ENCODE measurements around the gene MMAA. TPM values are rescaled to one million over a fixed set of nuclear protein-coding genes. Genes with fewer than 3 reads are reported as not detected.

Gene MMAA
- total RNA-seq, 1 experiment from 2014 or later = 2.2 TPM

- no peak for DNase-seq (ENCODE audit: low read depth, low spot score)
- Histone ChIP-seq H3K27me3 (ENCODE audit: control insufficient read depth, insufficient read depth, low read length) (no peaks in the 10 kb centered on the region), H3K4me3 (ENCODE audit: low read depth in 2 of 2, low read length in 2 of 2) (no peak overlapping the region), H3K9me3 (ENCODE audit: control insufficient read depth, insufficient read depth, low read depth, low read length) (no peaks in the 10 kb centered on the region), H3K4me1 (ENCODE audit: control insufficient read depth, insufficient read depth, low read length) (no peaks in the 10 kb centered on the region), H3K27ac (ENCODE audit: low read length) (no peak overlapping the region), H3K36me3 (ENCODE audit: control insufficient read depth, insufficient read depth, low read length) (no peaks in the 10 kb centered on the region)
- intact Hi-C loops (cut with micrococcal nuclease; ENCODE audit: unreplicated experiment) (no loop called here), in situ Hi-C loops (cut with HindIII; ENCODE audit: low pct_unique_long_range_greater_than_20kb, low sequenced_read_pairs) (no loop called here)
- ATAC-seq = no peak
- no TSS peak for BruUV-seq (replicated peaks)
- TF ChIP-seq TCF7L2 (IDR thresholded peaks at IDR 0.05; ENCODE audit: low read depth, low read length) (no peak), SIN3A (IDR thresholded peaks at IDR 0.05; ENCODE audit: borderline replicate concordance, insufficient read depth, low read depth, low read length) (no peak), REST (IDR thresholded peaks at IDR 0.05; ENCODE audit: insufficient read depth in 1 of 2, low read depth in 2 of 2, low read length in 1 of 2) (no peak), POLR2AphosphoS5 (IDR thresholded peaks at IDR 0.05; ENCODE audit: low read depth, low read length) (no peak)
- CTCF ChIA-PET = no interaction called here
- POLR2A ChIA-PET = no interaction called here
Observed at GRCh38 chr4:145643295-145643694, 24.1 kb downstream of the MMAA start.

- in situ Hi-C loops (cut with HindIII; ENCODE audit: low pct_unique_long_range_greater_than_20kb, low sequenced_read_pairs) = no loop called here
- DNase-seq (ENCODE audit: low read depth, low spot score) = no peak
- BruUV-seq (replicated peaks) = no TSS peak
Observed at GRCh38 chr4:145644699-145645098, 25.5 kb downstream of the MMAA start.

More at GRCh38 chr4:145644699-145645098, 25.5 kb downstream of the MMAA start:
- H3K4me1 ChIP-seq (ENCODE audit: control insufficient read depth, insufficient read depth, low read length) = no peaks in the 10 kb centered on the region
- POLR2A ChIA-PET = no interaction called here
- intact Hi-C loops (cut with micrococcal nuclease; ENCODE audit: unreplicated experiment) = no loop called here
- no peaks in the 10 kb centered on the region for H3K9me3 ChIP-seq (ENCODE audit: control insufficient read depth, insufficient read depth, low read depth, low read length)
- no peak overlapping the region for H3K4me3 ChIP-seq (ENCODE audit: low read depth in 2 of 2, low read length in 2 of 2)
- no peak for ATAC-seq
- no peaks in the 10 kb centered on the region for H3K36me3 ChIP-seq (ENCODE audit: control insufficient read depth, insufficient read depth, low read length)
- CTCF ChIA-PET = no interaction called here
- no peak; the same call in 1 of the 2 replicates for TF ChIP-seq CTCF (IDR thresholded peaks at IDR 0.05)
- no peak for TF ChIP-seq REST (IDR thresholded peaks at IDR 0.05; ENCODE audit: insufficient read depth in 1 of 2, low read depth in 2 of 2, low read length in 1 of 2)
- no peak for TF ChIP-seq SIN3A (IDR thresholded peaks at IDR 0.05; ENCODE audit: borderline replicate concordance, insufficient read depth, low read depth, low read length)
- no peak for TF ChIP-seq TCF7L2 (IDR thresholded peaks at IDR 0.05; ENCODE audit: low read depth, low read length)
- no peak for TF ChIP-seq POLR2AphosphoS5 (IDR thresholded peaks at IDR 0.05; ENCODE audit: low read depth, low read length)
- H3K27ac ChIP-seq (ENCODE audit: low read length) = no peak overlapping the region
- no peaks in the 10 kb centered on the region for H3K27me3 ChIP-seq (ENCODE audit: control insufficient read depth, insufficient read depth, low read length)
